HEK293 (cell line): ENCODE data around the gene PGAP6.

Experiments
- CTCF ChIA-PET: fragments of 350-600 bp; formaldehyde crosslinking; extraction: SDS; loops from one replicate; lab custom pipeline; 2021; ENCODE audit warnings: antibody characterized with exemption; lab: Yijun Ruan, JAX
- POLR2A ChIA-PET: fragments of 300-600 bp; formaldehyde crosslinking; extraction: SDS; loops from one replicate; lab custom pipeline; 2020; ENCODE audit warnings: antibody characterized with exemption, inconsistent platforms; lab: Yijun Ruan, JAX
- H3K27ac ChIP-seq: fragments of 200-500 bp; sonication (Bioruptor generic); 2 replicates; pipeline ENCODE4 v1.5.1; 2014; ENCODE audit warnings: low read depth, low read length, control low read depth, inconsistent platforms; ENCODE audit errors: extremely low read depth
- H3K36me3 ChIP-seq, 2 experiments: fragments of 200-500 bp in 1 of 2; sonication (Bioruptor generic) in 1 of 2; 1 replicate in 1 of 2; 2 replicates in 1 of 2; pipeline ENCODE4 v1.5.1; 2014 to 2017; ENCODE audit warnings: inconsistent platforms in 2 of 2, low read length in 2 of 2; ENCODE audit not compliant: control insufficient read depth in 2 of 2, insufficient read depth in 1 of 2
- H3K4me1 ChIP-seq: fragments of 200-500 bp; sonication (Bioruptor generic); 2 replicates; pipeline ENCODE4 v1.5.1; 2014; ENCODE audit warnings: mild to moderate bottlenecking, low read length, inconsistent platforms; ENCODE audit not compliant: control insufficient read depth, insufficient read depth
- H3K4me3 ChIP-seq: 2 replicates; pipeline ENCODE4 v1.5.1; 2011; ENCODE audit warnings: low read depth, mild to moderate bottlenecking, control low read depth, low read length, moderate library complexity
- H3K9me3 ChIP-seq: fragments of 200-500 bp; sonication (Bioruptor generic); 2 replicates; pipeline ENCODE4 v1.5.1; 2014; ENCODE audit warnings: low read depth, low read length, inconsistent platforms; ENCODE audit not compliant: control insufficient read depth, insufficient read depth
- PATZ1 ChIP-seq: fragments of 450-650 bp; formaldehyde crosslinking; IDR thresholded peaks from 2 replicates; pipeline ENCODE4 v1.5.1; 2016; ENCODE audit warnings: missing biosample characterization, missing genetic modification characterization
- REST ChIP-seq: fragments of 450-650 bp; formaldehyde crosslinking; IDR thresholded peaks from 2 replicates; pipeline ENCODE4 v1.5.1; 2016; ENCODE audit warnings: missing biosample characterization, missing genetic modification characterization
- SP3 ChIP-seq: fragments of 450-650 bp; formaldehyde crosslinking; IDR thresholded peaks from 2 replicates; pipeline ENCODE4 v1.5.1; 2016; ENCODE audit warnings: missing biosample characterization, missing genetic modification characterization
- YY2 ChIP-seq: fragments of 450-650 bp; formaldehyde crosslinking; IDR thresholded peaks from 2 replicates; pipeline ENCODE4 v1.5.1; 2016; ENCODE audit warnings: missing biosample characterization, missing genetic modification characterization
- ZBTB11 ChIP-seq: fragments of 450-650 bp; formaldehyde crosslinking; conservative IDR thresholded peaks from 2 replicates; pipeline ENCODE4 v1.5.1; 2016; ENCODE audit warnings: low read depth, missing biosample characterization, missing genetic modification characterization
- ZBTB49 ChIP-seq: fragments of 450-650 bp; formaldehyde crosslinking; IDR thresholded peaks from 2 replicates; pipeline ENCODE4 v1.5.1; 2016; ENCODE audit warnings: missing biosample characterization, missing genetic modification characterization, low read depth
- ZNF19 ChIP-seq: fragments of 450-650 bp; formaldehyde crosslinking; IDR thresholded peaks from 2 replicates; pipeline ENCODE4; 2016; ENCODE audit warnings: missing biosample characterization, missing genetic modification characterization, low read depth
- ZNF2 ChIP-seq: fragments of 450-650 bp; formaldehyde crosslinking; IDR thresholded peaks from 2 replicates; pipeline ENCODE4 v1.5.1; 2016; ENCODE audit warnings: missing biosample characterization, missing genetic modification characterization
- ZNF248 ChIP-seq: fragments of 450-650 bp; formaldehyde crosslinking; IDR thresholded peaks from 2 replicates; pipeline ENCODE4 v1.5.1; 2017; ENCODE audit warnings: missing biosample characterization, missing genetic modification characterization
- ZNF341 ChIP-seq: fragments of 450-650 bp; formaldehyde crosslinking; IDR thresholded peaks from 2 replicates; pipeline ENCODE4; 2016; ENCODE audit warnings: low read depth, missing biosample characterization, missing genetic modification characterization
- ZNF404 ChIP-seq: fragments of 450-650 bp; formaldehyde crosslinking; IDR thresholded peaks from 2 replicates; pipeline ENCODE4 v1.5.1; 2017; ENCODE audit warnings: missing biosample characterization, missing genetic modification characterization
- ZNF518A ChIP-seq: fragments of 450-650 bp; formaldehyde crosslinking; conservative IDR thresholded peaks from 2 replicates; pipeline ENCODE4 v1.5.1; 2016; ENCODE audit warnings: low read depth, missing biosample characterization, missing genetic modification characterization
- ZNF707 ChIP-seq: fragments of 450-650 bp; formaldehyde crosslinking; IDR thresholded peaks from 2 replicates; pipeline ENCODE4 v1.5.1; 2016; ENCODE audit warnings: missing biosample characterization, missing genetic modification characterization
- ZNF777 ChIP-seq: fragments of 450-650 bp; formaldehyde crosslinking; IDR thresholded peaks from 2 replicates; pipeline ENCODE4 v1.5.1; 2017; ENCODE audit warnings: missing biosample characterization, missing genetic modification characterization, borderline replicate concordance
- ZNF791 ChIP-seq: fragments of 450-650 bp; formaldehyde crosslinking; IDR thresholded peaks from 2 replicates; pipeline ENCODE4 v1.5.1; 2016; ENCODE audit warnings: missing biosample characterization, missing genetic modification characterization

The PGAP6 gene

GRCh38 chr16:415170-415498 lies 33.4 kb upstream of the PGAP6 start (continued):
- TF ChIP-seq ZNF518A (tag by site-specific recombination) (peak; percentile 77), ZBTB11 (peak; percentile 56; the same call in 1 of the 2 replicates), REST (tag by site-specific recombination) (peak; percentile 50), ZNF791 (tag by site-specific recombination) (0 out of 2 replicates have a peak, but pooled peaks have one; percentile 27), SP3 (tag by site-specific recombination) (0 out of 2 replicates have a peak, but pooled peaks have one; percentile 23), ZNF404 (tag by site-specific recombination) (0 out of 2 replicates have a peak, but pooled peaks have one; percentile 33)
- TF ChIP-seq, all 188 proteins: peak for 20; not testable (repeated sequence) for 168

- POLR2A ChIA-PET: no interaction called here
- Histone ChIP-seq H3K27ac (no peak overlapping the region), H3K4me3 (no peak overlapping the region), H3K4me1 (no peaks in the 10 kb centered on the region), H3K36me3 (peaks cover 0 to 15% of the 10 kb centered on the region in 2 experiments; a peak in 2 of 3 replicates), H3K9me3 (no peaks in the 10 kb centered on the region)
- CTCF ChIA-PET: interaction anchor here (0.6 to 0.7 kb wide), 2 partner anchors 81 to 323 kb away, joined by 3 read pairs; no protein-coding TSS in a partner anchor
- TF ChIP-seq ZBTB49 (no peak), ZNF248 (no peak), ZNF341 (tag by site-specific recombination) (no peak), ZNF2 (tag by site-specific recombination) (no peak), YY2 (no peak), ZNF777 (tag by site-specific recombination) (no peak), ZNF19 (tag by site-specific recombination) (no peak), ZNF707 (tag by site-specific recombination) (no peak), PATZ1 (no peak)
Measured at GRCh38 chr16:414395-415169, 32.8 kb upstream of the PGAP6 start.
